ENCODE data around the gene MUC12.

DNA sequence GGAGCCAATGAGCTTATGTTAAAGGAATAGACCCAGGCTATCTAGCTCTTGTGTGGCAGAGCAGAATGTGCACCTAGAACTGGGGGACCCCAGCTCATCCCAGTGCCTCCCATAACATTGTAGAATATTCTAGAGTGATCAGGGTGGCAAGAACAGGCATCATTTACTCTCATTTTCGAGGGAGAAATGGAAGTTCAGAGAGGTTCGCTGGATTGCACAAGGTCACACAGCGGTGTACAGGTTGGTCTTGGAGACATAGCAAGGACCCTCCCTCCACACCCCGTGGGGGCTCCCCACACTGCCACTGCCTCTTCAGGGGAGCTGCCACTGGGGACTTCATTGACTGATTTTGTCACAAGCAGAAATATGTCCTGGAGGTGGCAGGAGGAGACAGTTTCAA is 8.9 kb downstream of the MUC12 start:
- no peak for TF ChIP-seq POLR2A (IDR thresholded peaks at IDR 0.05)
- TF ChIP-seq, protein P1, sequence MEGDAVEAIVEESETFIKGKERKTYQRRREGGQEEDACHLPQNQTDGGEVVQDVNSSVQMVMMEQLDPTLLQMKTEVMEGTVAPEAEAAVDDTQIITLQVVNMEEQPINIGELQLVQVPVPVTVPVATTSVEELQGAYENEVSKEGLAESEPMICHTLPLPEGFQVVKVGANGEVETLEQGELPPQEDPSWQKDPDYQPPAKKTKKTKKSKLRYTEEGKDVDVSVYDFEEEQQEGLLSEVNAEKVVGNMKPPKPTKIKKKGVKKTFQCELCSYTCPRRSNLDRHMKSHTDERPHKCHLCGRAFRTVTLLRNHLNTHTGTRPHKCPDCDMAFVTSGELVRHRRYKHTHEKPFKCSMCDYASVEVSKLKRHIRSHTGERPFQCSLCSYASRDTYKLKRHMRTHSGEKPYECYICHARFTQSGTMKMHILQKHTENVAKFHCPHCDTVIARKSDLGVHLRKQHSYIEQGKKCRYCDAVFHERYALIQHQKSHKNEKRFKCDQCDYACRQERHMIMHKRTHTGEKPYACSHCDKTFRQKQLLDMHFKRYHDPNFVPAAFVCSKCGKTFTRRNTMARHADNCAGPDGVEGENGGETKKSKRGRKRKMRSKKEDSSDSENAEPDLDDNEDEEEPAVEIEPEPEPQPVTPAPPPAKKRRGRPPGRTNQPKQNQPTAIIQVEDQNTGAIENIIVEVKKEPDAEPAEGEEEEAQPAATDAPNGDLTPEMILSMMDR (IDR thresholded peaks at IDR 0.05): no peak

Data from esophagus squamous epithelium (tissue), 4 donors.